Body of pancreas (tissue), 4 donors: ENCODE results near the gene HLA-DRA. TPM values are rescaled to one million over a fixed set of nuclear protein-coding genes. Genes with fewer than 3 reads are reported as not detected.

Source experiments
- ATAC-seq: fragments of 150-250 bp; one replicate; pipeline ENCODE4 v1.9.1; 2016
- DNase-seq, 4 donors: peaks; one replicate each; pipeline ENCODE4 v3.0.0-alpha.2; 2019
- H3K27ac ChIP-seq, 4 donors: fragments of 200-600 bp; sonication (generic); 1 replicate in 3 of 4; 2 replicates in 1 of 4; pipeline versions ENCODE4 v1.5.1 to v1.6.1; 2016 to 2019; ENCODE audit warnings: mild to moderate bottlenecking in 1 of 4, mixed read lengths in 1 of 4, moderate library complexity in 1 of 4
- H3K27me3 ChIP-seq, 2 donors: fragments of 200-600 bp; sonication (generic); one replicate each; pipeline ENCODE4 v1.6.0; 2016; ENCODE audit warnings: mild to moderate bottlenecking in 1 of 2
- H3K36me3 ChIP-seq, 2 donors: fragments of 200-600 bp; sonication (generic); replicated peaks in 1 of 2; 2 replicates each; pipeline ENCODE4 v1.5.1; 2016; ENCODE audit warnings: low read depth in 2 of 2; ENCODE audit not compliant: insufficient read depth in 1 of 2
- H3K4me1 ChIP-seq: fragments of 200-600 bp; sonication (generic); one replicate; pipeline ENCODE4 v1.6.0; 2016
- H3K4me3 ChIP-seq, 2 donors: fragments of 200-600 bp; sonication (generic); 1 replicate in 1 of 2; 2 replicates in 1 of 2; pipeline ENCODE4 v1.5.1; 2016 to 2019
- H3K9me3 ChIP-seq, 3 donors: fragments of 200-600 bp; sonication (generic); 1 replicate in 2 of 3; 2 replicates in 1 of 3; pipeline ENCODE4 v1.5.1; 2016
- POLR2A ChIP-seq, 3 donors: fragments of 450-650 bp; IDR thresholded peaks; one replicate each; pipeline ENCODE4 v1.6.1; 2016; ENCODE audit warnings: antibody characterized with exemption in 3 of 3, mild to moderate bottlenecking in 2 of 3
- WGBS, 2 donors: methylation state at CpG; one replicate each; pipeline ENCODE4 v1.1.5; 2017; 5-methylcytosine and 5-hydroxymethylcytosine counted together
- intact Hi-C: fragments of 100-400 bp; cut with DNase I; formaldehyde crosslinking; loops from one replicate; pipeline ENCODE4 v1.15.1; 2023
- total RNA-seq, 2 donors: library from RNA; depleted of rRNA; stranded (reverse); fragments of >200 nt; gene quantifications; one replicate each; pipeline ENCODE4 v1.1.0, GENCODE V29; 2016
- TF ChIP-seq, protein P1 (sequence below), 7 experiments: fragments of 450-650 bp in 4 of 7; fragments of 200-600 bp in 3 of 7; sonication (generic) in 3 of 7; IDR thresholded peaks; one replicate each; pipeline ENCODE4 v1.5.1; 2016 to 2019; ENCODE audit warnings: antibody characterized with exemption in 7 of 7

The HLA-DRA gene
- total RNA-seq, 2 donors from 2014 or later = 20.1 to 129 TPM

DNA sequence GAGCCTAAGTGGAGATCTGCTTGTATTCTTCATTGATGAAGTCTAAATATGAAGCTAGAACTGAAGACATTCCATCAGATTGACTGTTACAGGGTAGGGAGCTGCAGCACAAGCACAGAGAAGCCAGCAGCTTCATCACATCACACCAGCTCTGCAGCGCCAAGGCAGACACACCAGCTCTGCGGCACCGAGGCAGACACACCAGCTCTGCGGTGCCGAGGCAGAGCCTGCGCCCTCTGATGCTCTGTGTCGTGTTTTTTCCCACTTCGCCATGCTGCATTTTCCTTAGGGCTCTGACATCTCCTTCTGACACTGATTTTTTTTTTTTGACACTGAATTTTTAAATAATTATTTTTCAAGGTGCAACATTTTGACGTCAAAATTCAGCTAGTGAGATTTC is 33.5 kb upstream of the HLA-DRA start:
- H3K27me3 ChIP-seq = peaks cover 0 to 6% of the 10 kb centered on the region in 2 donors
- no peak overlapping the region for H3K4me3 ChIP-seq
- no peaks in the 10 kb centered on the region for H3K4me1 ChIP-seq
- intact Hi-C loops = no loop called here
- TF ChIP-seq, protein P1, sequence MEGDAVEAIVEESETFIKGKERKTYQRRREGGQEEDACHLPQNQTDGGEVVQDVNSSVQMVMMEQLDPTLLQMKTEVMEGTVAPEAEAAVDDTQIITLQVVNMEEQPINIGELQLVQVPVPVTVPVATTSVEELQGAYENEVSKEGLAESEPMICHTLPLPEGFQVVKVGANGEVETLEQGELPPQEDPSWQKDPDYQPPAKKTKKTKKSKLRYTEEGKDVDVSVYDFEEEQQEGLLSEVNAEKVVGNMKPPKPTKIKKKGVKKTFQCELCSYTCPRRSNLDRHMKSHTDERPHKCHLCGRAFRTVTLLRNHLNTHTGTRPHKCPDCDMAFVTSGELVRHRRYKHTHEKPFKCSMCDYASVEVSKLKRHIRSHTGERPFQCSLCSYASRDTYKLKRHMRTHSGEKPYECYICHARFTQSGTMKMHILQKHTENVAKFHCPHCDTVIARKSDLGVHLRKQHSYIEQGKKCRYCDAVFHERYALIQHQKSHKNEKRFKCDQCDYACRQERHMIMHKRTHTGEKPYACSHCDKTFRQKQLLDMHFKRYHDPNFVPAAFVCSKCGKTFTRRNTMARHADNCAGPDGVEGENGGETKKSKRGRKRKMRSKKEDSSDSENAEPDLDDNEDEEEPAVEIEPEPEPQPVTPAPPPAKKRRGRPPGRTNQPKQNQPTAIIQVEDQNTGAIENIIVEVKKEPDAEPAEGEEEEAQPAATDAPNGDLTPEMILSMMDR (IDR thresholded peaks at IDR 0.05) = no peak
- no peak for TF ChIP-seq POLR2A (IDR thresholded peaks at IDR 0.05)
- no peaks in the 10 kb centered on the region for H3K36me3 ChIP-seq
- WGBS, 2 donors = 53 to 74% methylated on average over 8 to 9 of the region's 9 CpGs
- ATAC-seq = no peak
- no peak overlapping the region for H3K27ac ChIP-seq
- no peak for DNase-seq
- H3K9me3 ChIP-seq = no peaks in the 10 kb centered on the region

DNA sequence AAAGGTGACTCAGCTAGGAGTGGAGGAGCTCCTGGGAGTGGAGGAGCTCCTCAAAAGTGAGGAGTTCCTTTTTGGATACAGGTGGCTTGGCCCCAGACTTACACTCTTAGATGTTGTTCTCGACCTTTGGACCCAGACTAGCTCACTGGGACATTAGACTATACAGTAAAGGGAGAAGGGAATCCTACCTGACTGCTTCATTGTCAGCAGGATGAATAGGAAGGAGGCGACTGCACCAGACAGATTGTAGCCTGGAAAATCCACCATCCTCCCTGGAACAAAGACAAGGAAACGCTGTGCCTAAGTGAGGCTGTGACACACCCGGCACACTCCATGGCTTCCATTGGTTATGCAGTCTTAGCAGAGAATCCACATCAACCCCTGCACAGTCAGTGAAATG is 32.8 kb upstream of the HLA-DRA start, which contains the start of gene BTNL2:
BTNL2 (minus strand) TSS at position 325 of the 400 bp plus-strand sequence; CDS start at position 267, 58 bp downstream.
- TF ChIP-seq, protein P1 (IDR thresholded peaks at IDR 0.05) = no peak
- TF ChIP-seq POLR2A (IDR thresholded peaks at IDR 0.05) = no peak
- no peak within 1 kb of the TSS for H3K27ac ChIP-seq
- no peaks in the 10 kb centered on the region for H3K4me1 ChIP-seq
- H3K4me3 ChIP-seq = no peak within 1 kb of the TSS
- H3K27me3 ChIP-seq = peaks cover 0 to 6% of the 10 kb centered on the region in 2 donors
- intact Hi-C loops = no loop called here
- no peak for DNase-seq
- H3K9me3 ChIP-seq = no peaks in the 10 kb centered on the region
- WGBS, 2 donors = 45 to 56% methylated on average over 4 of the region's 4 CpGs
- ATAC-seq = no peak
- H3K36me3 ChIP-seq = no peaks in the 10 kb centered on the region

DNA sequence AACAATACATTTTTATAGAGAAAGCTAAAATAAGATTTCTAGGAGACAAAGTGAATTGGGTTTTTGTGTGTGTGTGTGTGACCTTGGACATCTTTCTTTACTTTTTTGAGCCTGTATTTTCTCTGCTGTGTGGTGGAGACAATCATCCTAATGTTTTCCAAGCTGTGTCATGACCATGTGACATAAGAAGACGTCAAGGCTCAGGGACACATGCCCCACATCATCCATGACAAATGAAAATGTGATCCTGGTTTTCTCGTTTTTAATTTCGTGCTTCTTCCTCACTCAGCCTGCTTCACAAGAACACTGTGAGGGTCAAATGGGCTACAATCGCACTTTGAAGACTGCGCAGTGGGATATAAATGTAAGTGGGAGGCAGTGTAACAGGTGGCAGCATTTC is 28.8 kb upstream of the HLA-DRA start:
- intact Hi-C loops = loop anchor here (5.0 kb wide), 1 partner anchor 381 kb away; no protein-coding TSS in a partner anchor
- Histone ChIP-seq H3K27ac (no peak overlapping the region), H3K36me3 (no peaks in the 10 kb centered on the region), H3K4me3 (no peak overlapping the region), H3K9me3 (no peaks in the 10 kb centered on the region), H3K4me1 (no peaks in the 10 kb centered on the region), H3K27me3 (peaks cover 0 to 6% of the 10 kb centered on the region in 2 donors)
- DNase-seq (no peak), ATAC-seq (no peak)
- 30 to 46% methylated on average over 5 of the region's 5 CpGs for WGBS, 2 donors
- TF ChIP-seq POLR2A (IDR thresholded peaks at IDR 0.05) = no peak
- TF ChIP-seq, protein P1 (IDR thresholded peaks at IDR 0.05) = no peak

DNA sequence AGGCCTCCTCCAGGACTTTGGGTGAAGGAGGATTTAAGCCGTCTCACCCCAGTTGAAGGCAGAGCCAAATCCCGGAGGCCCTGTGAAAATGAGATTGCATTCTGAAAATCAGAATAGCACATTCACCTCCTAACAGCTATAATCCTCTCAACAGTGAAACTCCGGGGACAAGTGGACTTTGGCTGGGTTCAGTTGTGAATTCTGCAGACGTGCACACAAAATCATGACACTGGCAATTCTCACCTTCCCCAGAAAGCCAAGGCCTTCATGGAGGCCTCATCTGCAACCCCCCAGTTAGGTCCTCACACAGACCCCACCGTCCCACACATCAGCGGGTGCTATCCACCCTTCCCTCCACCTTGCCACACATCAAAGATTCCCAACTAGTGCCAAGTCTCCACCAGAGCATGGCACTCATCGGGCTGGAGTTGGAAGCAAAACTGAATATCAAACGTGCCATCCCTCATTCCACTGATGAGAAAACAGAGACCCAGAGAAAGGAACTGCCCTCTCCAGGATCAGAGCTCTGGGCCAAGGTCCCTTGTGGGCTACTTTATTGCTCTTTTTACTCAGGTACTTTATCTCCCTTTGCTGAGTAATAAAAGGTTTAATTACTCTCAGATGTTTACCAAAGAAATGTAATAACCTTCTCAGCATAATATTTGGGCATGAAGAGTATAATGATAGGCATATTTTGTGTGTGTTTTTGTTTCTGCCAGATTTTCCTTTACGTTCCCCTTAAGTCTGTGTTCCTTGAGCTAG is 27.9 kb upstream of the HLA-DRA start:
- TF ChIP-seq POLR2A (IDR thresholded peaks at IDR 0.05) = no peak
- TF ChIP-seq, protein P1 (IDR thresholded peaks at IDR 0.05) = no peak
- Histone ChIP-seq H3K27me3 (peaks cover 0 to 11% of the 10 kb centered on the region in 2 donors), H3K9me3 (no peaks in the 10 kb centered on the region), H3K4me3 (no peak overlapping the region), H3K36me3 (no peaks in the 10 kb centered on the region), H3K27ac (no peak overlapping the region), H3K4me1 (no peaks in the 10 kb centered on the region)
- 63 to 71% methylated on average over 9 of the region's 9 CpGs for WGBS, 2 donors
- DNase-seq (no peak), ATAC-seq (no peak)
- intact Hi-C loops = loop anchor here (5.0 kb wide), 1 partner anchor 381 kb away; no protein-coding TSS in a partner anchor
